ENCODE data around the gene MRPS31.

The MRPS31 gene

DNA sequence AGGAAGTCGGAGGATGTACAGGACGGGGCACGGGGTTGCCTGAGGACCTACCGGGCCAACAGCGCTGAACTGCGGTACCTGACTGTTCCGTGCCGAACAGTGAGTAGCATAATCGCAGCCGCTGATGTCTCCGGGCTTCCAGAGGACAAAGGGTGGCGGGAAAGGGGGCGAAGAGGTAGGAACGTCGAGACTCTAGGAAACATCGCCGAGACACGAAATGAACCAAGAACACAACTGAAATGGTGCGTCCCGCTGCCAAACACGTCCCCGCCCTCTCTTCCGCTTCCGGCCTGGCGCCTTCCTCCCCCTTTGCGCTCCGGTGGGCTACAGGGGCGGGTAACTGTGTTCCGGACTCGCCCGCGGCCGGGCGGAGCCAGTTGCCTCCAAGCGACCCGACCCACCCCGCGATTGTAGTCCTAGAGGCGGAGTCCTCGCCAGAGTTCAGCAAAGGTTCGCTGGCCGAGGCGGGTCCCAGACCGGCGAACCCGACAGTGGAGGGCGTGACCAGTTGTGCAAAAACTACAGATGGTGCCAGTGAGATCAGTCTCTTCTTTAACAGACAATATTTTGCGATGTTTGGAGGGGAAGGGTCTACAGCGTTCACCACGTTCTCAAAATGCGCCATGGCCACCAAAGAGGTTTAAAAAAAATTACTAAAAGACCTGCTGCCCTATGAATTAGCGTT is at the start of gene MRPS31:
MRPS31 (minus strand) TSS at position 257 of the 685 bp plus-strand sequence; CDS start at position 203, 54 bp downstream.
- no peaks in the 10 kb centered on the region for H3K9me3 Mint-ChIP-seq
- no peaks in the 10 kb centered on the region for H3K27me3 Mint-ChIP-seq (ENCODE audit: low read depth)
- no peaks in the 10 kb centered on the region for H3K36me3 Mint-ChIP-seq (ENCODE audit: low read depth)
- H3K4me1 Mint-ChIP-seq, result peaks cover 11% of the 10 kb centered on the region
- H3K27ac Mint-ChIP-seq, result peak within 1 kb of the TSS; percentile 93 to 99 (median 96)
- TF ChIP-seq, protein P1, sequence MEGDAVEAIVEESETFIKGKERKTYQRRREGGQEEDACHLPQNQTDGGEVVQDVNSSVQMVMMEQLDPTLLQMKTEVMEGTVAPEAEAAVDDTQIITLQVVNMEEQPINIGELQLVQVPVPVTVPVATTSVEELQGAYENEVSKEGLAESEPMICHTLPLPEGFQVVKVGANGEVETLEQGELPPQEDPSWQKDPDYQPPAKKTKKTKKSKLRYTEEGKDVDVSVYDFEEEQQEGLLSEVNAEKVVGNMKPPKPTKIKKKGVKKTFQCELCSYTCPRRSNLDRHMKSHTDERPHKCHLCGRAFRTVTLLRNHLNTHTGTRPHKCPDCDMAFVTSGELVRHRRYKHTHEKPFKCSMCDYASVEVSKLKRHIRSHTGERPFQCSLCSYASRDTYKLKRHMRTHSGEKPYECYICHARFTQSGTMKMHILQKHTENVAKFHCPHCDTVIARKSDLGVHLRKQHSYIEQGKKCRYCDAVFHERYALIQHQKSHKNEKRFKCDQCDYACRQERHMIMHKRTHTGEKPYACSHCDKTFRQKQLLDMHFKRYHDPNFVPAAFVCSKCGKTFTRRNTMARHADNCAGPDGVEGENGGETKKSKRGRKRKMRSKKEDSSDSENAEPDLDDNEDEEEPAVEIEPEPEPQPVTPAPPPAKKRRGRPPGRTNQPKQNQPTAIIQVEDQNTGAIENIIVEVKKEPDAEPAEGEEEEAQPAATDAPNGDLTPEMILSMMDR (IDR thresholded peaks at IDR 0.05; ENCODE audit: unreplicated experiment in 3 of 3), result no peak
- H3K4me3 Mint-ChIP-seq, result peak within 1 kb of the TSS; percentile 92 to 99 (median 97)

DNA sequence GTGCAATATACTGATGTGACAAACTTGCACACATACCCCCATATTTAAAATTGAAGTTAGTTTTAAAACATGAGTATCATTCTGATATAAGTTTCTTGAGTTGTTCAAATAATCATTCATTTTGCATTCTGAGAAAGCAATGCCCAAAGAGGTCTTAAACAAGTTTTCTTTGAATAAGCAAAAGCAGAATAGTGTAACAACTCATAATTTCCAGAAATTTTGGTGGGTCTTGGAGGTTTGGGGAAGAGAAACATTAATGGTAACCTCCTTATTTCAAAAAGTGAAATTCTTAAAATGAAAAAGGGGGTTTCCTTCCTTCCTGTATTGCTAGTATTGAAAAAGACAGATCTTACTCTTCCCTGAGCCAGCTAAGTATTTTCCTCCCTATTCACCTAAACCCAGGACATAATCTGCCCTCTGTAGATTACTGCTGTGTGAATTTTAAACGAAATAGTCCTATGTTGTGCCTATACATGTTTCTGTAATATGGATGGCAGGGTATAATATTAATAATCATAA is 48.9 kb upstream of the MRPS31 start:
- Mint-ChIP-seq H3K4me1 (no peaks in the 10 kb centered on the region), H3K4me3 (no peak overlapping the region), H3K36me3 (ENCODE audit: low read depth) (peaks cover 35% of the 10 kb centered on the region), H3K27me3 (ENCODE audit: low read depth) (no peaks in the 10 kb centered on the region), H3K27ac (no peak overlapping the region), H3K9me3 (peaks cover 32% of the 10 kb centered on the region)
- TF ChIP-seq, protein P1 (IDR thresholded peaks at IDR 0.05; ENCODE audit: unreplicated experiment in 3 of 3), result no peak

DNA sequence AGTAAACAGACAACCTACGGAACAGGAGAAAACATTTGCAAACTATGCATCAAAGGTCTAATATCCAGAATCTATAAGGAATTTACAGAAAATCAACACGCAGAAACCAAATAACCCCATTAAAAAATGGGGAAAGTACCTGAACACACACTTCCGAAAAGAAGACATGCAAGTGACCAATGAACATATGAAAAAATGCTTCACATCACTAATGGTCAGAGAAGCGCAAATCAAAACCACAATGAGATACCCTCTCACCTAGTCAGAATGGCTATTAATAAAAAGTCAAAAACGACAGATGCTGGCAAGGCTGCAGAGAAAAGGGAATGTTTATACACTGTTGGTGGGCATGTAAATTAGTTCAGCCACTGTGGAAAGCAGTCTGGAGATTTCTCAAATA is 47.9 kb upstream of the MRPS31 start:
- Mint-ChIP-seq H3K9me3 (peaks cover 39% of the 10 kb centered on the region), H3K27ac (no peak overlapping the region), H3K4me1 (no peaks in the 10 kb centered on the region), H3K27me3 (ENCODE audit: low read depth) (no peaks in the 10 kb centered on the region), H3K36me3 (ENCODE audit: low read depth) (peaks cover 45% of the 10 kb centered on the region), H3K4me3 (no peak overlapping the region)
- TF ChIP-seq, protein P1 (IDR thresholded peaks at IDR 0.05; ENCODE audit: unreplicated experiment in 3 of 3), result no peak

DNA sequence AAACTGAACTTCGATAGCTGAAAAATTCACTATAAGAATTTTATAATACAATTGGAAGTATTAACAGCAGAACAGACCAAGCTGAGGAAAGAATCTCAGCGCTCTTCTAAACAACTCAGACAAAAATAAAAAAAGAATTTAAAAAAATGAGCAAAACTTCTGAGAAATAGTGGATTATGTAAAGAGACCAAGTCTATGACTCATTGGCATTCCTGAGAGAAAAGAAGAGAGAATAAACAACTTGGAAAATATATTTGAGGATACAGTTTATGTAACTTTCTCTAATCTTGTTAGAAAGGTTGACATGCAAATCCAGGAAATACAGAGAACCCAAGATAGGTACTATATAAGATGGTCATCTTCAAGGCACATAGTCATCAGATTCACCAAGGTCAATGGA is 43.8 kb upstream of the MRPS31 start:
- TF ChIP-seq, protein P1 (IDR thresholded peaks at IDR 0.05; ENCODE audit: unreplicated experiment in 3 of 3), result no peak
- H3K4me3 Mint-ChIP-seq, result no peak overlapping the region
- H3K4me1 Mint-ChIP-seq, result no peaks in the 10 kb centered on the region

DNA sequence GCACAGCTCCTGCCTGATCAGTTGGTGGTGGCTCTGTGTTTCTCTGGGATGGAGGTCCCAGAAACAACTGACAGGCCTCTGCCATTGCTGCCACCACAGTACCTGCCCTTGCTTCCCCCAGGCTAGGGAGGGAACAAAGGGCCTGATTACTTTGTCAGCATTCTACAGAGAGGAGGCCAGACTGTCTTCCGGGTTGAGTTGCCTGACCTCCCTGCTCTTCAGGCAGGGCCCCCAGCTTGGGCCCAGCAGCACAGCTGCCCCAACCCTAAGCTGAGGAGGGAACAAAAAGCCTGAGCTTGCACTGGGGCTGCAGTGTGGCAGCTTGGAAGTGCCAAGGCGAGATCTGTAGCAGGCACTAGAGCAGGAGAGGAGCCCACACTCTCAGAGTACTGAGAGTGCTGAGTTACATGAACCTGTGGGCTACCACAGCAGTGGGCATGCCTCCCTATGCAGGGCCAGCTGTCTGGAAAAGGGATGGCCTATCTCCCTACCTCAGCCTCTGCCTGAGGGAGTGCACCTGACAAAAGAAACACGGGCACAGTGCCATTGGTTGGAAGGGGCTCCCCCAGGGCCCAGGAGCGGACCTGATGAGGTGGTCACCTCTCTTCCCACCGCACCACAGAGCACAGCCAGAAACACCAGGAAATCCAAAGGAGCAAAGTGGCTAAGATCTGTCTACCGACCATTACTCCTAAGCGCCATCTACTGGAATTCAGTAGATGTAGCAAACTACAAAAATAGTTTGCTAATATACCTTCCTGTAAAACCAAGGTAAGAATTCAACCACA is 42.9 kb upstream of the MRPS31 start:
- H3K27ac Mint-ChIP-seq, result no peak overlapping the region
- peaks cover 39% of the 10 kb centered on the region for H3K9me3 Mint-ChIP-seq
- no peaks in the 10 kb centered on the region for H3K4me1 Mint-ChIP-seq
- no peak overlapping the region for H3K4me3 Mint-ChIP-seq
- no peaks in the 10 kb centered on the region for H3K27me3 Mint-ChIP-seq (ENCODE audit: low read depth)
- TF ChIP-seq, protein P1 (IDR thresholded peaks at IDR 0.05; ENCODE audit: unreplicated experiment in 3 of 3), result peak in 1 of 3 experiments; percentile 30
- peaks cover 76% of the 10 kb centered on the region for H3K36me3 Mint-ChIP-seq (ENCODE audit: low read depth)

More for the DNA sequence above, 43.8 kb upstream of the MRPS31 start:
- H3K27me3 Mint-ChIP-seq (ENCODE audit: low read depth), result no peaks in the 10 kb centered on the region
- H3K27ac Mint-ChIP-seq, result no peak overlapping the region
- peaks cover 39% of the 10 kb centered on the region for H3K9me3 Mint-ChIP-seq
- peaks cover 68% of the 10 kb centered on the region for H3K36me3 Mint-ChIP-seq (ENCODE audit: low read depth)

All from nephron (organoid).